Stimulated activated CD4-positive, alpha-beta T cell treated with anti-CD3 and anti-CD28 coated beads, Interleukin-1b, Interleukin-23, amount 100 ng/mL, for 4 hours (primary cell): ENCODE data around the gene RPS21.

ENCODE experiments used
- DNase-seq, 2 donors: peaks; one replicate each; pipeline ENCODE4 v3.0.0-alpha.2; 2020; ENCODE audit warnings: low read depth in 2 of 2

RPS21 gene

DNA sequence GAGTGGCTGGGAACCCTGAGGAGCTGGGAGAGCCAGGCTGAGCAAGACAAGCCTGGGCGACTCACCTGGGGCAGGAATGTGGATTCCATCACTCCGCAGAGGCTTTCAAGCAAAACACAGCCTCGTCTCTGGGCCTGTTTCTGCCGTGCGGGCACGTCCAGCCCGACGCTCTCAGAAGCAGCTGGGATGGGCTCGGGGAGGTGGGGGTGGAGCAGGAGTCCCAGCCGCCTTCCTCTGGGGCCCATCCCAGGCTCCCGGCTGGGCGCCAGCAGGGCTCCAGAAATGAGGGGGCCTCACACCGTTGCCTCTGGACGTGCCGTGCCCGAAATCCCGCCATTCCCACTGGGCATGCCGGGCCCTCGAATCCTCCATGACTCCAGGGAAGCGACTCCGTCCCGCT is 8.7 kb upstream of the RPS21 start:
- DNase-seq, result no peak

DNA sequence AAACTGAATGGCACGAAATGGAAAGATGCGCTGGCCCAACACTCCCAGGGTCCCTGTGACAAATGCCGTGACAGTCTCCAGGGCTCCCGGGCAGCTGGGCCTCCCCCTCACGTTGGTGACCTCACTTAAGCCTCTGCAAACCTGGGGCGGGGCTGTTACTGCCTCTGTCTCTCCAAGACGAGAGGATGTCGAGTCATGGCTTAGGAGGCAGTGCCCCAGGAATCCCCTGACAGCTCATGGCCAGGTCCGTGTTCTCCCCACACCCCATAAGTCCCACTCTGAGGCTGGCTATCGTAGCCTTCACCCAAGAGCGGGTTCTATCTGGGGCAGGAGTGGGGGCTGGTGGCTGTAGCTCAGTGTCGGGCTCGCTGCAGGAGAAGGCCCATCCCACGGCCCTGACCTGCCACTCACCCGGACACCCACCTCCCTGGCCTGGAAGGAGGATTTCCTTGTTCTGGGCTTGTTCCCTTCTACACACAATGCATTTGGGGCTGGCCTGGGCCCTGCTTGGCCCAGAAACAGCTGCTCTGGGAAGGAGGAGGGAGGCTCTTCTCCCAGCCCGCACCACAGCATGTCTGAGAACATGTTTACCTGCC is 5.6 kb upstream of the RPS21 start:
- DNase-seq, result no peak

GRCh38 chr20:62381842-62382241 is 5.1 kb upstream of the RPS21 start:
- no peak for DNase-seq

- peak; percentile 69 to 71 for DNase-seq
These were observed 4.4 kb upstream of the RPS21 start for GRCh38 chr20:62382306-62383198.

DNA sequence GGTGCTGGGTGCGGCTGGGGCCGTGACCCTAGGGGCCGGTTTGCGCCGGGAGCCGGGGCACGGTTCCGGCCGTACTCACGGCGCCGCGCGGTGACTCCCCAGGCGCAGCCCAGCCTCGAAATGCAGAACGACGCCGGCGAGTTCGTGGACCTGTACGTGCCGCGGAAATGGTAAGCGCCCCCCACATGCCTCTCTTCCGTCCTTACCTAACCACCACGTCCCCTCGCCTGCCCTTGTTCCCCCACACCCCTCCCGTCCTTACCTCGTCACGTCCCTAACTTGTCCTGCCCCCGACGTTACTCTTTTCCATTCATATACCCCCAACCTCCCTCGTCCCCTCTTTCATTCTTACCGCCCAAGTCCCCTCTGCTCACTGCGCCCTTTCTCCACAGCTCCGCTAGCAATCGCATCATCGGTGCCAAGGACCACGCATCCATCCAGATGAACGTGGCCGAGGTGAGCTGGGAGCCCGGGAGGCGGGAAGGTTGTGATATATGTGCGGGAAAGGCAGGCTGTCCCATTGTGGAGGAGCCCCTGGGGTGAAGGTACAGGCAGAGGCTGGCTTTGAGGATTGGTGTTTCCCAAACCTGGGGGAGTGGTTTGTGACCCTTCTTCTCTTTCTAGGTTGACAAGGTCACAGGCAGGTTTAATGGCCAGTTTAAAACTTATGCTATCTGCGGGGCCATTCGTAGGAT is 463 bp downstream of the RPS21 start:
- DNase-seq, result no peak

DNA sequence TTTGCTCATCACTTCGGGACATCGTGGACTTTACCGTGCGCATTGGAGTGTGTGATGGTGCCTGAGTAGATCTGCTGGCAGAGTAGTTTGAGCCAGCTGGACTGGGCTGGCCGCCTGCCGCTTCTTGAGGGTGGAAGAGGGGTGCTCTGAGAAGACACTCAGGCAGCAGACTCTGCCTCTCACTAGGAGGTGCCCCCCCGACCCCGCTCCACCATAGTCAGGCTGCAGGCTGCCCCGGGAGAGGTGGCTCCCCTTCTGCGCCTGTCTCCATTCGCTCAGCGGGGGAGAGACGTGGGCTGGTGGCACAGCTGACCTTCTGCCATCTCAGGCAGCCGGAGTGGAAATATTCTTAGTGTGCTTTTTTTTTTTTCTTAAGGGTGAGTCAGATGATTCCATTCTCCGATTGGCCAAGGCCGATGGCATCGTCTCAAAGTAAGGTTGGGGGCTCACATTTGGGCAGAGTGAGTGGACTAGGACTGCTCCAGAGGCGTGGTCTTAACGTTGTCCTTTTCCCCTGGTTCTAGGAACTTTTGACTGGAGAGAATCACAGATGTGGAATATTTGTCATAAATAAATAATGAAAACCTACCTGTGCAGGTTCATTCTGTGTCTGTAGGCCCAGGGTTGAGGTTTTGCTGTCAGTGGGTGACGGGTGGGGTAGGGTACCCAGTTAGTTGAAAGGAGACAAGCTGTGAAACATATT is 1.2 kb downstream of the RPS21 start:
- DNase-seq, result no peak

GRCh38 chr20:62388839-62389600 is 2.1 kb downstream of the RPS21 start:
- no peak for DNase-seq

DNA sequence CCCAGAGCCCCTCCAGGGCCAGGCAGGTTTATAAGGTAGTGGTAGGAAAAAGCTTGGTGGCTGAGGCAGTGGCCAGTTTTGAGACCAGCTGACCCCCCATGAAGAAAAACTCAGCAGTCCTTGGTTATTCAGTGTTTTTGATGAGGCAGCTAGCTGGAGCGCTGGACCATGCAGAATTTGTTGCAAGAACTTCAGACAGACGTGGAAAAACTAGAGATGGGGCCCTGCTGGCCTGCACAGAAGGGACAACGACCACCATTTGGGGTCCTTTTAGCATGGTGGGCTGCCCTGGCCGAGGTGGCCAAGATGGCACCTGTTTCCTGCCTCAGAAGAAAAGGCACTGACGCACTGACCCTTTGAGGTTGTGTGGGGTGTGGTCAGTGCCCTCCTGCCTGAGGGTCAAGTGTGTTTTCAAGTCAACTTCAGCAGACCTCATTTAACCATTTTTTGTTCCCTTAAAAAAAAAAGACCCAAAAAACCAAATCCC is 2.7 kb downstream of the RPS21 start:
- DNase-seq, result no peak

DNA sequence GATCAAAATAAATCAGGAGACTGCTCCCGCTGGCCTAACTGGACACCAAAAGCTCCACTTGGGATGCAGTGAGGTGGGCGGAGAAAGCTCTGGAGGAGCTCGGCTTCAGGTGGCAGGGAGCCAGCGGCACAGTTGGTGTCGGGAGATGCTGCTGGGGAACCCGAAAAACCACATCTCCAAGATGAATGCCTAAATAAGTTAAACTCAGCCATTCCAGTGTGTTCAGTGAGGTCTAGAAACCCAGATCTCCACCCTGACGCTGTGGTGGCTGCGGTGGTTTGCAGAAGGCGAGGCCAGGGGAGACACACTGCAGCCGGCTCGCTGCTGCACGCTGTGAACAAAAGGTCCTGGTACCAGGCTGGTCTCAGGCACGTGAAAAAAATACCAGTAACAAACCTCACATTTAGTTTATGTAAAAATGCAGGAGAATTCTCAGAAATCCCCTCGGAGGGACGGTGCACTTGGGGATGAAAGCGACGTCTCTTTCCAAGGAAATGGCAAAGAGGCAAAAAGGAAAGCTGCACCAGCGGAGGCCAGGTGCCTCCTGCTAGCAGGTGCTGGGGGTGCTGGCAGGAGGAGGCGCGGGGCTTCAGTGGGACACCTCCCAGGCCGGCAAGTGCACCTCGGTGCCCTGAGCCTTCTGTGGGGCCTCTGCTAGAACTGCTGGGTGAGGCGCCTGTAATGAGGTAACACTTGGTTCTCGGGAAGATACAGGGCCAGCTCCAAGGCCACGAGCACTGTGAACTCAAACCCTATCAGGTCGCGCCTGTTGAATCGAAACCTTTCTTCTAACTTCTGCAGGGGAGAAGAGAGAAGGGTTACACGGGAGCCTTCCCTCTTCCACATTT is 3.6 kb downstream of the RPS21 start:
- DNase-seq, result no peak

- DNase-seq, result no peak
These were observed 4.5 kb downstream of the RPS21 start for GRCh38 chr20:62391165-62392076.

- no peak for DNase-seq
These were observed 5.1 kb downstream of the RPS21 start for GRCh38 chr20:62392077-62392418.

- no peak for DNase-seq
These were observed 5.9 kb downstream of the RPS21 start for GRCh38 chr20:62392621-62393334.

GRCh38 chr20:62393335-62393665 is 6.4 kb downstream of the RPS21 start:
- no peak for DNase-seq

DNA sequence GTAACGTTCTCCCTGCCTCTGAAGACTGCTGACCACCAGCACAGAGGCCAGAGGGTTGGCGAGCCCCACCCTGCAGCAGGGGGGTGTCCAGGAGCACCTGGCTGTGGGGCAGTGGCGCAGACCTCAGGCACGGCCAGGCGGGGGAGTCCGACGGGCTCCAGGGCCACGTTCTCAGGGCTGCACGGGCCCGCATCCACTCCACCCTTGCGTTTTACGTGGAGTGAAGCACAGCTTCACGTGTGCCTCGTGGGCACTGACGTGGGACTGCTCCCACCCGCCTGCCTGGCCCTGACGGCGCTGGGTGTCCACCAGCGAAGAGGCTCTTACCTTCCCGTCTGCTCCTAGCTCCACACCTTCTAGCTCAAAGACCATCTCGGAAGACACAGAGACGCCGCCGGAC is 6.9 kb downstream of the RPS21 start:
- DNase-seq, result no peak

- no peak for DNase-seq
These were observed 7.6 kb downstream of the RPS21 start for GRCh38 chr20:62394248-62395245.

- DNase-seq, result no peak
These were observed 8.7 kb downstream of the RPS21 start for GRCh38 chr20:62395311-62396242.
